K562 (cell line): ENCODE measurements around the gene PPIL6. TPM values are rescaled to one million over a fixed set of nuclear protein-coding genes. Genes with fewer than 3 reads are reported as not detected.

Experiments
- ATAC-seq: fragments of 200-7000 bp; cut with Tn5 transposase; 3 replicates; pipeline ENCODE4 v1.9.1; 2020; ENCODE audit warnings: moderate library complexity
- BruUV-seq: library from RNA; stranded (reverse); fragments of 400-500 nt; replicated peaks from 2 replicates; lab custom pipeline; 2021; lab: Mats Ljungman, UMichigan
- CTCF ChIA-PET: fragments of 300-600 bp; formaldehyde crosslinking; extraction: SDS; loops from one replicate; lab custom pipeline; 2021; ENCODE audit warnings: low intra/inter-chr PET ratio; lab: Yijun Ruan, JAX
- POLR2A ChIA-PET: fragments of 300-600, 350-650 bp; sonication (Branson Sonifier 250); formaldehyde crosslinking; extraction: SDS; loops from one replicate; lab custom pipeline; 2021; ENCODE audit warnings: antibody characterized with exemption, inconsistent platforms; lab: Yijun Ruan, JAX
- DNase-seq, 4 experiments: peaks; one replicate each; pipeline versions ENCODE4 v3.0.0 to v3.0.0-alpha.2; 2011 to 2018; ENCODE audit warnings: low spot score in 3 of 4, mixed read lengths in 3 of 4; ENCODE audit errors: extremely low read depth in 1 of 4
- FAIRE-seq: peaks from 2 replicates; lab custom pipeline; 2011; peaks lifted over from hg19 to GRCh38; lab: Jason Lieb, UNC
- H2AFZ ChIP-seq: 2 replicates; pipeline ENCODE4 v1.6.0; 2011; ENCODE audit warnings: low read depth, low read length, control low read depth, inconsistent platforms
- H3K27ac ChIP-seq: fragments of 200-600 bp; 3 replicates; pipeline ENCODE4 v1.8.0; 2011; ENCODE audit warnings: low read depth, mild to moderate bottlenecking, control low read depth, inconsistent platforms, low read length, moderate library complexity, mixed read lengths; ENCODE audit errors: extremely low read depth
- H3K27me3 ChIP-seq, 2 experiments: fragments of 300-600 bp in 1 of 2; 2 replicates in 1 of 2; 3 replicates in 1 of 2; pipeline versions ENCODE4 v1.6.0 to v1.8.0; 2011; ENCODE audit warnings: inconsistent platforms in 2 of 2, low read length in 2 of 2, mild to moderate bottlenecking in 1 of 2, mixed read lengths in 1 of 2, moderate library complexity in 1 of 2; ENCODE audit not compliant: control insufficient read depth in 2 of 2, insufficient read depth in 2 of 2
- H3K36me3 ChIP-seq: fragments of 300-600 bp; 3 replicates; pipeline ENCODE4 v1.8.0; 2011; ENCODE audit warnings: mild to moderate bottlenecking, low read length, inconsistent platforms; ENCODE audit not compliant: control insufficient read depth, insufficient read depth
- H3K4me1 ChIP-seq, 2 experiments: fragments of 200-600 bp in 1 of 2; replicated peaks in 1 of 2; 2 replicates in 1 of 2; 3 replicates in 1 of 2; pipeline versions ENCODE4 v1.5.1 to v1.8.0; 2011; ENCODE audit warnings: inconsistent platforms in 2 of 2, low read length in 2 of 2, mild to moderate bottlenecking in 1 of 2, mixed read lengths in 1 of 2, moderate library complexity in 1 of 2; ENCODE audit not compliant: control insufficient read depth in 2 of 2, insufficient read depth in 2 of 2
- H3K4me2 ChIP-seq: 2 replicates; pipeline ENCODE4 v1.6.1; 2011; ENCODE audit warnings: low read length, control low read depth, inconsistent platforms, mixed read lengths; ENCODE audit not compliant: insufficient read depth
- H3K4me3 ChIP-seq: fragments of 200-600 bp; sonication (generic), shearing (Covaris generic); 2 replicates; pipeline ENCODE4 v1.5.1; 2016; ENCODE audit warnings: control low read depth, inconsistent platforms
- H3K79me2 ChIP-seq: fragments of 200-600 bp; 3 replicates; pipeline ENCODE4 v1.8.0; 2011; ENCODE audit warnings: low read length, inconsistent platforms; ENCODE audit not compliant: control insufficient read depth, insufficient read depth
- H3K9ac ChIP-seq, 2 experiments: 2 replicates each; pipeline versions ENCODE4 v1.6.0 to v1.6.1; 2011; ENCODE audit warnings: low read depth in 2 of 2, low read length in 2 of 2, control low read depth in 1 of 2, inconsistent platforms in 1 of 2, mild to moderate bottlenecking in 1 of 2, mixed read lengths in 1 of 2; ENCODE audit not compliant: insufficient read depth in 1 of 2
- H3K9me1 ChIP-seq: one replicate; pipeline ENCODE4 v1.6.0; 2011; ENCODE audit warnings: inconsistent platforms, mild to moderate bottlenecking, low read length, moderate library complexity; ENCODE audit not compliant: control insufficient read depth, insufficient read depth
- H3K9me3 ChIP-seq: replicated peaks from 2 replicates; pipeline ENCODE4 v1.5.1; 2011; ENCODE audit warnings: low read depth, low read length, inconsistent platforms; ENCODE audit not compliant: control insufficient read depth, insufficient read depth
- H4K20me1 ChIP-seq: replicated peaks from 2 replicates; pipeline ENCODE4 v1.6.1; 2011; ENCODE audit warnings: low read length, inconsistent platforms, mixed read lengths; ENCODE audit not compliant: control insufficient read depth, insufficient read depth
- ADNP ChIP-seq: fragments of 200-800 bp; sonication (Bioruptor generic); IDR thresholded peaks from 2 replicates; pipeline ENCODE4 v1.6.1; 2016; ENCODE audit warnings: missing genetic modification characterization, missing compliant biosample characterization
- BRF1 ChIP-seq: IDR thresholded peaks from 3 replicates; pipeline ENCODE4 v1.6.1; 2011; ENCODE audit warnings: borderline replicate concordance, mild to moderate bottlenecking; ENCODE audit not compliant: insufficient read length; ENCODE audit errors: extremely low read depth
- CEBPB ChIP-seq: fragments of 450-650 bp; IDR thresholded peaks from 2 replicates; pipeline ENCODE4 v1.6.1; 2016; ENCODE audit warnings: missing genetic modification characterization, missing compliant biosample characterization
- CEBPG ChIP-seq, 3 experiments: fragments of 200-800 bp in 1 of 3; sonication (Bioruptor generic) in 1 of 3; sonication (generic) in 1 of 3; formaldehyde crosslinking in 1 of 3; IDR thresholded peaks in 2 of 3; conservative IDR thresholded peaks in 1 of 3; 2 replicates each; pipeline versions ENCODE4 v1.6.1 to v1.8.0; 2016 to 2022; ENCODE audit warnings: missing compliant biosample characterization in 2 of 3, missing genetic modification characterization in 2 of 3, mild to moderate bottlenecking in 1 of 3, missing genetic modification reagents in 1 of 3
- ELF4 ChIP-seq: fragments of 450-650 bp; formaldehyde crosslinking; IDR thresholded peaks from 2 replicates; pipeline ENCODE4 v1.4.0; 2022; ENCODE audit warnings: missing genetic modification characterization
- HMG20A ChIP-seq: fragments of 450-650 bp; formaldehyde crosslinking; conservative IDR thresholded peaks from 2 replicates; pipeline ENCODE4 v1.4.0; 2020; ENCODE audit warnings: mild to moderate bottlenecking, mixed read lengths
- MNT ChIP-seq, 2 experiments: fragments of 450-650 bp; conservative IDR thresholded peaks; 2 replicates each; pipeline ENCODE4 v1.6.1; 2017; ENCODE audit warnings: mild to moderate bottlenecking in 2 of 2, moderate library complexity in 2 of 2
- NCOA1 ChIP-seq: fragments of 450-650 bp; IDR thresholded peaks from 2 replicates; pipeline ENCODE4 v1.6.1; 2016; ENCODE audit warnings: low read depth
- PKNOX1 ChIP-seq: fragments of 450-650 bp; IDR thresholded peaks from 2 replicates; pipeline ENCODE4 v1.6.1; 2016
- ZNF717 ChIP-seq: fragments of 250-450 bp; sonication (Bioruptor Pico); IDR thresholded peaks from 2 replicates; pipeline ENCODE4 v1.5.0; 2021
- WGBS: fragments of 100-300 bp; shearing (Covaris generic); methylation state at CpG from one replicate; pipeline ENCODE4 v1.1.6; 2016; ENCODE audit warnings: low coverage, mixed read lengths; ENCODE audit not compliant: insufficient coverage; ENCODE audit errors: missing lambda C conversion rate; 5-methylcytosine and 5-hydroxymethylcytosine counted together
- in situ Hi-C: fragments of 300-500 bp; cut with MboI; formaldehyde crosslinking; loops from 4 replicates; pipeline ENCODE4 v1.15.0; 2018; ENCODE audit warnings: inconsistent platforms, mixed read lengths
- intact Hi-C: fragments of 100-400 bp; cut with micrococcal nuclease; formaldehyde crosslinking; loops from 2 replicates; pipeline ENCODE4 v1.14.2; 2022
- polyA plus RNA-seq, 8 experiments: library from polyadenylated mRNA; depleted of rRNA in 4 of 8; stranded (reverse) in 5 of 8; unstranded in 3 of 8; fragments of >200 nt; fragmentation: Nextera tagmentation in 2 of 8; fragmentation: Illumina TruSeq in 1 of 8; extraction: Ambion mirVana in 2 of 8; extraction: Trizol in 1 of 8; gene quantifications; 2 replicates each; pipeline versions ENCODE4 v1.2.1 to v1.2.3, GENCODE V29; 2011 to 2014; ENCODE audit warnings: inconsistent platforms in 1 of 8, missing spikeins in 1 of 8
- total RNA-seq, 7 experiments: library from RNA; depleted of rRNA in 6 of 7; stranded (reverse); fragments of >200 nt in 6 of 7; fragmentation: Illumina TruSeq in 2 of 7; extraction: Trizol in 2 of 7; gene quantifications; 2 replicates each; pipeline versions ENCODE4 v1.2.1 to v1.2.3, GENCODE V29; 2011 to 2021; ENCODE audit warnings: low replicate concordance in 1 of 7

PPIL6 gene
- total and polyA plus RNA-seq, 9 of the 15 experiments (the other 6 are each of a cell fraction or from before 2014, with no cell fraction given), result 0.03 to 0.98 (median 0.41) TPM; not detected in 1

GRCh38 chr6:109417646-109418045, 22.8 kb downstream of the PPIL6 start:
- Histone ChIP-seq H3K4me1 (no peaks in the 10 kb centered on the region), H3K79me2 (no peaks in the 10 kb centered on the region), H4K20me1 (no peaks in the 10 kb centered on the region), H3K9me3 (no peaks in the 10 kb centered on the region), H3K4me2 (no peak overlapping the region), H3K36me3 (no peaks in the 10 kb centered on the region), H3K27ac (no peak overlapping the region), H3K27me3 (no peaks in the 10 kb centered on the region), H3K4me3 (no peak overlapping the region), H2AFZ (no peak overlapping the region), H3K9ac (no peak overlapping the region), H3K9me1 (no peaks in the 10 kb centered on the region)
- BruUV-seq, result no TSS peak
- ChIA-PET POLR2A (interaction anchor here (1.0 kb wide), 1 partner anchor 23 kb away, joined by 3 read pairs; the partner anchor contains the start of genes PPIL6 and SMPD2), CTCF (no interaction called here)
- in situ Hi-C loops (no loop called here), intact Hi-C loops (no loop called here)
- DNase-seq, result no peak
- no peak for ATAC-seq
- WGBS, result 25% methylated on average over 4 of the region's 4 CpGs
- no peak for TF ChIP-seq ZNF717 (CRISPR knock-in tag)
- TF ChIP-seq PKNOX1, result no peak
- no peak for TF ChIP-seq MNT (conservative IDR thresholded peaks at IDR 0.05)
- TF ChIP-seq ELF4 (CRISPR knock-in tag), result no peak
- no peak for TF ChIP-seq HMG20A (CRISPR knock-in tag)
- no peak for TF ChIP-seq BRF1
- TF ChIP-seq CEBPB (tag), result peak; percentile 66
- TF ChIP-seq ADNP (tag), result no peak
- no peak for TF ChIP-seq CEBPG (CRISPR knock-in tag; IDR thresholded peaks at IDR 0.05)
- peak in 1 of 2 experiments; percentile 51; a peak in 1 of 4 replicates for TF ChIP-seq CEBPG (tag; conservative IDR thresholded peaks at IDR 0.05 in 1 of 2, IDR thresholded peaks at IDR 0.05 in 1 of 2)
- TF ChIP-seq NCOA1, result no peak
- FAIRE-seq, result no peak
